ENCODE measurements around the gene CCNG2. TPM values are rescaled to one million over a fixed set of nuclear protein-coding genes. Genes with fewer than 3 reads are reported as not detected.

Gene CCNG2
- total RNA-seq, 1 experiment from 2014 or later = 10.6 TPM

DNA sequence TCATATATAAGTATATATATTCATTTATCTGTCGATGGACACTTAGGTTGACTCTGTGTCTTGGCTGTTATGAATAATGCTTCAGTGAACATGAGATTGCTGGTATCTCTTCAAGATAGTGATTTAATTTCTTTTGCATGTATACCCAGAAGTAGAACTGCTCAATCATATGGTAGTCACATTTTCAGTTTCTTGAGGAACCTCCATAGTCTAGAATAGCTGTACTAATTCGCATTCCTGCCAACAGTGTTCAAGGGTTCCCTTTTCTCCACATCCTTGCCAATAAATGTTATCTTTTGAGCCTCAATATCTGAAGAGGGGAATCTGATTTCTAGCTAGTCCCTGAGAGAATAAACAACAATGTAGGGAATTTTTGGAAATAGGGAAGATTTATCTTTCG lies 32.4 kb upstream of the CCNG2 start:
- Histone ChIP-seq H2BK120ac (ENCODE audit: low read depth, low read length, poor library complexity, severe bottlenecking) (no peak overlapping the region), H3K4me1 (ENCODE audit: insufficient read depth, low read length) (peaks cover 2% of the 10 kb centered on the region; the same call in 1 of the 2 replicates), H3K9ac (ENCODE audit: extremely low read depth, insufficient read length, low read length) (no peak overlapping the region), H2BK20ac (ENCODE audit: low read depth, low read length, poor library complexity, severe bottlenecking) (no peak overlapping the region), H4K91ac (ENCODE audit: insufficient read length, low read depth, low read length) (no peak overlapping the region), H4K8ac (replicated peaks; ENCODE audit: insufficient read length, low read depth, low read length) (no peak overlapping the region), H2BK5ac (ENCODE audit: insufficient read length, low read length) (no peak overlapping the region), H2AK5ac (ENCODE audit: insufficient read length, low read length) (no peak overlapping the region), H3K27ac (ENCODE audit: insufficient read length, low read depth, low read length) (no peak overlapping the region), H4K5ac (ENCODE audit: insufficient read length, low read depth, low read length) (no peak overlapping the region), H2BK15ac (ENCODE audit: low read depth, low read length) (no peak overlapping the region), H2AFZ (ENCODE audit: low read length) (no peak overlapping the region), H3K4ac (ENCODE audit: low read depth, low read length) (no peak overlapping the region), H2BK12ac (ENCODE audit: insufficient read length, low read depth, low read length) (no peak overlapping the region), H3K23ac (ENCODE audit: insufficient read length, low read depth, low read length) (no peak overlapping the region), H3K56ac (ENCODE audit: insufficient read length, low read depth, low read length) (no peak overlapping the region), H3K79me2 (ENCODE audit: insufficient read depth, low read length) (no peaks in the 10 kb centered on the region), H3K79me1 (ENCODE audit: insufficient read depth, low read depth, low read length, poor library complexity, severe bottlenecking) (no peaks in the 10 kb centered on the region), H3K14ac (ENCODE audit: insufficient read depth, low read length) (no peak overlapping the region), H3K18ac (ENCODE audit: insufficient read length, low read depth, low read length) (no peak overlapping the region), H3K23me2 (ENCODE audit: insufficient read length, low read depth, low read length, poor library complexity, severe bottlenecking) (no peaks in the 10 kb centered on the region), H4K20me1 (ENCODE audit: control insufficient read depth, insufficient read depth, insufficient read length) (no peaks in the 10 kb centered on the region), H3K27me3 (ENCODE audit: insufficient read depth, low read length) (no peaks in the 10 kb centered on the region), H3K9me3 (ENCODE audit: control insufficient read depth, low read depth, low read length) (no peaks in the 10 kb centered on the region), H3K4me2 (ENCODE audit: insufficient read depth, insufficient read length, low read length) (no peak overlapping the region), H3T11ph (ENCODE audit: low read length) (no peak overlapping the region)
- Mint-ChIP-seq H3K36me3 (ENCODE audit: insufficient read depth in 1 of 3, low read depth in 3 of 3) (no peaks in the 10 kb centered on the region), H3K4me1 (peaks cover 23 to 38% of the 10 kb centered on the region in 2 experiments), H3K9me3 (peaks cover 3 to 7% of the 10 kb centered on the region in 2 experiments; a peak in 1 of 5 replicates), H3K27me3 (ENCODE audit: low read depth) (peaks cover 2% of the 10 kb centered on the region), H3K4me3 (no peak overlapping the region), H3K27ac (no peak overlapping the region)
- TF ChIP-seq, protein P1, sequence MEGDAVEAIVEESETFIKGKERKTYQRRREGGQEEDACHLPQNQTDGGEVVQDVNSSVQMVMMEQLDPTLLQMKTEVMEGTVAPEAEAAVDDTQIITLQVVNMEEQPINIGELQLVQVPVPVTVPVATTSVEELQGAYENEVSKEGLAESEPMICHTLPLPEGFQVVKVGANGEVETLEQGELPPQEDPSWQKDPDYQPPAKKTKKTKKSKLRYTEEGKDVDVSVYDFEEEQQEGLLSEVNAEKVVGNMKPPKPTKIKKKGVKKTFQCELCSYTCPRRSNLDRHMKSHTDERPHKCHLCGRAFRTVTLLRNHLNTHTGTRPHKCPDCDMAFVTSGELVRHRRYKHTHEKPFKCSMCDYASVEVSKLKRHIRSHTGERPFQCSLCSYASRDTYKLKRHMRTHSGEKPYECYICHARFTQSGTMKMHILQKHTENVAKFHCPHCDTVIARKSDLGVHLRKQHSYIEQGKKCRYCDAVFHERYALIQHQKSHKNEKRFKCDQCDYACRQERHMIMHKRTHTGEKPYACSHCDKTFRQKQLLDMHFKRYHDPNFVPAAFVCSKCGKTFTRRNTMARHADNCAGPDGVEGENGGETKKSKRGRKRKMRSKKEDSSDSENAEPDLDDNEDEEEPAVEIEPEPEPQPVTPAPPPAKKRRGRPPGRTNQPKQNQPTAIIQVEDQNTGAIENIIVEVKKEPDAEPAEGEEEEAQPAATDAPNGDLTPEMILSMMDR (conservative IDR thresholded peaks at IDR 0.05) = no peak
- no CpG with 5 or more reads among the region's 3 CpGs for WGBS (ENCODE audit: extremely low coverage, insufficient read length, low lambda C conversion rate)
- DNase-seq = no peak

All from H9 (cell line).